SU-DHL-6 (cell line): ENCODE data around the gene CCDC116.

ENCODE experiments used
- H2AFZ ChIP-seq: fragments of 200-600 bp; sonication (generic); 2 replicates; pipeline ENCODE4 v1.6.1; 2014; ENCODE audit warnings: low read depth, mild to moderate bottlenecking, moderate library complexity, mixed read lengths, antibody characterized with exemption, low read length; ENCODE audit not compliant: severe bottlenecking
- H3F3A ChIP-seq: fragments of 200-600 bp; shearing (Covaris generic); 2 replicates; pipeline ENCODE4 v1.6.0; 2016; ENCODE audit warnings: antibody characterized with exemption, mild to moderate bottlenecking; ENCODE audit not compliant: insufficient read depth
- H3K27ac ChIP-seq: fragments of 200-600 bp; sonication (generic); 2 replicates; pipeline ENCODE4 v1.5.1; 2016; ENCODE audit warnings: low read depth, mild to moderate bottlenecking, low read length, moderate library complexity, mixed read lengths
- H3K27me3 ChIP-seq: fragments of 200-600 bp; sonication (generic), shearing (Covaris generic); 2 replicates; pipeline ENCODE4 v1.6.0; 2014; ENCODE audit warnings: mild to moderate bottlenecking, low read length
- H3K36me3 ChIP-seq: fragments of 200-600 bp; sonication (generic); 2 replicates; pipeline ENCODE4 v1.6.1; 2014; ENCODE audit warnings: mild to moderate bottlenecking, low read length, mixed read lengths
- H3K4me2 ChIP-seq: fragments of 300-600, 200-600 bp; shearing (Covaris generic), sonication (generic); 2 replicates; pipeline ENCODE4 v1.6.0; 2014; ENCODE audit warnings: low read length, low read depth, mild to moderate bottlenecking; ENCODE audit not compliant: poor library complexity, severe bottlenecking
- H3K4me3 ChIP-seq: fragments of 200-600 bp; sonication (generic); 2 replicates; pipeline ENCODE4 v1.5.1; 2014; ENCODE audit warnings: antibody characterized with exemption, low read length, mild to moderate bottlenecking, mixed read lengths; ENCODE audit not compliant: insufficient read depth, poor library complexity, severe bottlenecking
- H3K79me2 ChIP-seq: fragments of 200-600 bp; sonication (generic); 2 replicates; pipeline ENCODE4 v1.6.1; 2014; ENCODE audit warnings: mild to moderate bottlenecking, low read length, moderate library complexity; ENCODE audit not compliant: insufficient read depth
- H3K9ac ChIP-seq: fragments of 200-600 bp; sonication (generic); 2 replicates; pipeline ENCODE4 v1.7.0; 2014; ENCODE audit warnings: mild to moderate bottlenecking, low read length
- H3K9me2 ChIP-seq: fragments of 200-600 bp; sonication (generic); replicated peaks from 2 replicates; pipeline ENCODE4 v1.6.1; 2014; ENCODE audit warnings: low read length; ENCODE audit not compliant: insufficient read depth
- H3K9me3 ChIP-seq: fragments of 200-600 bp; sonication (generic); 2 replicates; pipeline ENCODE4 v1.6.1; 2014; ENCODE audit warnings: low read length, mixed read lengths; ENCODE audit not compliant: insufficient read depth
- H4K20me1 ChIP-seq: fragments of 200-600 bp; sonication (generic); 2 replicates; pipeline ENCODE4 v1.6.1; 2014; ENCODE audit warnings: low read depth, mild to moderate bottlenecking, antibody characterized with exemption, low read length, moderate library complexity, mixed read lengths
- EZH2phosphoT487 ChIP-seq: fragments of 200-600 bp; sonication (generic), shearing (Covaris generic); conservative IDR thresholded peaks from 2 replicates; pipeline ENCODE4 v1.6.1; 2018; ENCODE audit warnings: mild to moderate bottlenecking, antibody characterized with exemption, low read length, moderate library complexity, mixed read lengths
- TF ChIP-seq, protein P1 (sequence below): fragments of 200-600 bp; sonication (generic); IDR thresholded peaks from one replicate; pipeline ENCODE4 v1.5.1; 2017; ENCODE audit warnings: antibody characterized with exemption, mild to moderate bottlenecking, low read length, moderate library complexity; ENCODE audit not compliant: insufficient read depth, poor library complexity, severe bottlenecking

CCDC116 gene

DNA sequence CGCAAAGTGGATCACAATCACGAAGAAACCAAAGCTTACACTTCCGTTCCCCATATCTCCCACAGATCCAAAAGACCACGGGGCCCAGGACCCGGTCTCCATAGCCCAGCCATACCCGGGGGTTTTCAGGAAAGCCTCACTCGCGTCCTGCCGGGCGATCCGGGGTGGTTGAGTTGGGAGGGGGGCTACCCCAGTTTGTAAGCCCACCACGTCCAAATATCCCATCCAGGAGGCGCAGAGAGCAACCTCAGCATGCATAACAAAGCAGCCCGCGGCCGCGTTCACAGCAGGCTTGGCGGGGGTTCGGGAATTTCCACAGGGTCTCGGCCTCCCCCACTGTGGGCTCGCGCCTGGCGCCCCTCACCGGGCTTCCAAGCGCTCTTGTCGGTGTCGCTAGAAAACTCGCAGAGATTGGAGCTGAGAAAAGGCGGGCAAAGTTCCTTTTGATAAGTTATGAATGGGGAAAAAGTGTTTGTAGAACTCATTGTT lies 19.0 kb downstream of the CCDC116 start:
- peak overlapping the region; percentile 78 for H3K4me2 ChIP-seq
- H3K27ac ChIP-seq, result peak overlapping the region; percentile 74
- H4K20me1 ChIP-seq, result no peaks in the 10 kb centered on the region
- peak overlapping the region; percentile 88 for H3K4me3 ChIP-seq
- H3K9me3 ChIP-seq, result no peaks in the 10 kb centered on the region
- no peaks in the 10 kb centered on the region for H3K36me3 ChIP-seq
- H3F3A ChIP-seq, result peaks cover 7% of the 10 kb centered on the region; the same call in 1 of the 2 replicates
- TF ChIP-seq EZH2phosphoT487, result no peak
- TF ChIP-seq, protein P1, sequence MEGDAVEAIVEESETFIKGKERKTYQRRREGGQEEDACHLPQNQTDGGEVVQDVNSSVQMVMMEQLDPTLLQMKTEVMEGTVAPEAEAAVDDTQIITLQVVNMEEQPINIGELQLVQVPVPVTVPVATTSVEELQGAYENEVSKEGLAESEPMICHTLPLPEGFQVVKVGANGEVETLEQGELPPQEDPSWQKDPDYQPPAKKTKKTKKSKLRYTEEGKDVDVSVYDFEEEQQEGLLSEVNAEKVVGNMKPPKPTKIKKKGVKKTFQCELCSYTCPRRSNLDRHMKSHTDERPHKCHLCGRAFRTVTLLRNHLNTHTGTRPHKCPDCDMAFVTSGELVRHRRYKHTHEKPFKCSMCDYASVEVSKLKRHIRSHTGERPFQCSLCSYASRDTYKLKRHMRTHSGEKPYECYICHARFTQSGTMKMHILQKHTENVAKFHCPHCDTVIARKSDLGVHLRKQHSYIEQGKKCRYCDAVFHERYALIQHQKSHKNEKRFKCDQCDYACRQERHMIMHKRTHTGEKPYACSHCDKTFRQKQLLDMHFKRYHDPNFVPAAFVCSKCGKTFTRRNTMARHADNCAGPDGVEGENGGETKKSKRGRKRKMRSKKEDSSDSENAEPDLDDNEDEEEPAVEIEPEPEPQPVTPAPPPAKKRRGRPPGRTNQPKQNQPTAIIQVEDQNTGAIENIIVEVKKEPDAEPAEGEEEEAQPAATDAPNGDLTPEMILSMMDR, result no peak
- H2AFZ ChIP-seq, result peak overlapping the region; percentile 77
- no peaks in the 10 kb centered on the region for H3K79me2 ChIP-seq
- H3K9ac ChIP-seq, result peak overlapping the region; percentile 85
- H3K27me3 ChIP-seq, result no peaks in the 10 kb centered on the region
- no peaks in the 10 kb centered on the region for H3K9me2 ChIP-seq

DNA sequence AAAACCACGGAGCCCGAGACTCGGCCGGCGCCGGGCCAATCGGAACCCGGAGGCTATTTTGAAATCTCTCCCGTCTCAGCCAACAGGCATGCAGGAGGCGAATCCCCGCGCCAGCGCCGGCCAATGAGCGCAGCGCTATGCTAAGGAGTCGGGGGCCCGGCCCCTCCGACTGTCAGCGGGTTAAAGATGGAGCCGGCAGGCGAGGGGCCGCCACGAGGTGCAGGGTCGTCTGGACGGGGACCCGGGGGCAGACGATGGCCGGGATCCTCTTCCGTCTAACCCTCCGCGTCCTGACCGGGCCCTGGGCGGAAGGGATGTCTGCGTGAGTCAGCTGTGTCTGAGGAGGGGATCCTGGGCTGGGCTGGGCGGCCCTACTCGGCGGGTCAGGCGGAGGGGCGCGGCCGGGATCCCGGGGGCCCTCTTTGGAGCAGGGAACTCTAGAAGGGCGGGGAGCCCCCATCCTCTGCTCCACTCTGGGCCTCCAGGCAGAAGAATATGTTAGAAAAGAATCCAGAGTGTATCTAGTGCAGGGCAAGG lies 19.5 kb downstream of the CCDC116 start:
- Histone ChIP-seq H4K20me1 (no peaks in the 10 kb centered on the region), H2AFZ (peak overlapping the region; percentile 77), H3K27ac (peak overlapping the region; percentile 74), H3K9ac (peak overlapping the region; percentile 85), H3K79me2 (no peaks in the 10 kb centered on the region), H3K36me3 (no peaks in the 10 kb centered on the region), H3K4me2 (peak overlapping the region; percentile 78), H3K27me3 (no peaks in the 10 kb centered on the region), H3K9me3 (no peaks in the 10 kb centered on the region), H3K9me2 (no peaks in the 10 kb centered on the region), H3F3A (peaks cover 12% of the 10 kb centered on the region; the same call in 1 of the 2 replicates), H3K4me3 (peak overlapping the region; percentile 88)
- TF ChIP-seq, protein P1, result no peak

DNA sequence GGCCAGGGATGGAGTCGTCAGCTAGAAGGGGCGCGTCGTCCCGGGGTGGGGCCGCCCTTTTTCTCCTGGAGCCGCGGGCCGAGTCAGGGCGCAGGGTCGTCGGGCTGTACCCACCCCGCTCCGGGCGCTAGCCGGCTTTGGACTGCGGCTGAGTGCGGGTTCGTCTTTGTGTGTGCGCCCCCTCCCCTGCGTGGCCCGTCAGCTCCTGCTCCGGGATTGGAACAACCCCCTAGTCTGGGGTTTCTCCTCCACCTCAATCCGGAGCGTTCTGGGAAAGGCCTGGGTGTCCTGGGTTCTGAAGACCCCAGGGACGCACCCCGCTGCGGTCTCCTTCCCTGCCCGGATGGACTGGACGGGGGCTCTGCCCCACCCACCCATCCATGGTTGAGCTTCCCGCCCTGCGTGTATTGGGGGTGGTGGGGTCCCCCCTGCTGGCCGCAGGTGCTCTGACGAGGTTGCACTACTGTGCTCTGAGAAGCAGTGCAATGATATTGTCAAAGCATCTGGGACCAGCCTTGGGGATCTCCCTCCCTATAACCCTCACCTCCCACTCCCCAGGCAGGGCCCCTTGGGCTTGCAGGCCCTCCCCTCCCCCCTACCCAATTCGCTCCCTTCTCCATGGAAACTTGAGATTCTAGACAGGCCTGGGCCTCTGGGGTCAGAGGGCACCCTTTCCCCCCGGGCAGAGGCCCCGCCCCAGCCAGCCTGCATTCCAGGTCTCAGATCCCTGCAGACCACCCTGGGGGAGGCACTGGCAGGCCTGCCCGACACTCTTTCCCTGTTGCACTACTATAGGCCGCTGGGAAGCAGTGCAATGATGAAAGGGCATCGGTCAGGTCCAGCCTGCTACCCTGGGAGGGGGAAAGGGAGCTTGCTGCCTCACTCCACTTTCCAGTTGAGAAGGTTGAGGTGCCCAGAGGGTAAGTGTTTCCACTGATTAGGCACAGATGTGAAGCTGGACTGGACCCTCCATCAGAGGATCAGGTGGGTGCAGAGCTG lies 20.3 kb downstream of the CCDC116 start:
- H3K4me3 ChIP-seq, result peak overlapping the region; percentile 88
- H3K27ac ChIP-seq, result peak overlapping the region; percentile 70
- no peaks in the 10 kb centered on the region for H3K9me3 ChIP-seq
- H3K9ac ChIP-seq, result peak overlapping the region; percentile 85
- no peaks in the 10 kb centered on the region for H3K79me2 ChIP-seq
- H2AFZ ChIP-seq, result peak overlapping the region; percentile 77
- H3K27me3 ChIP-seq, result no peaks in the 10 kb centered on the region
- no peaks in the 10 kb centered on the region for H4K20me1 ChIP-seq
- no peak for TF ChIP-seq EZH2phosphoT487
- TF ChIP-seq, protein P1, result no peak
- H3K4me2 ChIP-seq, result peak overlapping the region; percentile 78
- H3F3A ChIP-seq, result peaks cover 14% of the 10 kb centered on the region; the same call in 1 of the 2 replicates
- no peaks in the 10 kb centered on the region for H3K36me3 ChIP-seq
- H3K9me2 ChIP-seq, result no peaks in the 10 kb centered on the region
